Stimulated activated naive CD4-positive, alpha-beta T cell treated with Interleukin-2 at 50 U/mL for 16 hours (primary cell): ENCODE measurements around the gene WWC2.
"Not testable (repeated sequence)": the region's sequence is repeated elsewhere in the genome, so short reads cannot be mapped to it uniquely, and the experiment has no call there.

ENCODE experiments used
- DNase-seq: peaks from one replicate; lab custom pipeline; 2025; lab: John Stamatoyannopoulos, UW

WWC2 gene

GRCh38 chr4:183100827-183101226, 1.8 kb downstream of the WWC2 start:
- no peak for DNase-seq

GRCh38 chr4:183101956-183102480, 3.0 kb downstream of the WWC2 start:
- no peak for DNase-seq

- DNase-seq: no peak
Measured at GRCh38 chr4:183105092-183105491, 6.0 kb downstream of the WWC2 start.

GRCh38 chr4:183106839-183107238, 7.8 kb downstream of the WWC2 start:
- no peak for DNase-seq

- DNase-seq: no peak
Measured at GRCh38 chr4:183107891-183108459, 8.9 kb downstream of the WWC2 start.

- no peak for DNase-seq
Measured at GRCh38 chr4:183110244-183110643, 11.2 kb downstream of the WWC2 start.

- DNase-seq: no peak
Measured at GRCh38 chr4:183111452-183111885, 12.4 kb downstream of the WWC2 start.

GRCh38 chr4:183118141-183118540, 19.1 kb downstream of the WWC2 start:
- DNase-seq: no peak

GRCh38 chr4:183118585-183118984, 19.5 kb downstream of the WWC2 start:
- no peak for DNase-seq

- not testable (repeated sequence) for DNase-seq
Measured at GRCh38 chr4:183121660-183122059, 22.6 kb downstream of the WWC2 start.

GRCh38 chr4:183124228-183124627, 25.2 kb downstream of the WWC2 start:
- DNase-seq: no peak

- DNase-seq: no peak
Measured at GRCh38 chr4:183124865-183125264, 25.8 kb downstream of the WWC2 start.

GRCh38 chr4:183129125-183129524, 30.1 kb downstream of the WWC2 start:
- DNase-seq: no peak

GRCh38 chr4:183129675-183130074, 30.6 kb downstream of the WWC2 start:
- DNase-seq: no peak

GRCh38 chr4:183130328-183131155, 31.5 kb downstream of the WWC2 start:
- no peak for DNase-seq

GRCh38 chr4:183132081-183132480, 33.0 kb downstream of the WWC2 start:
- no peak for DNase-seq

GRCh38 chr4:183132865-183133264, 33.8 kb downstream of the WWC2 start:
- DNase-seq: no peak

- DNase-seq: no peak
Measured at GRCh38 chr4:183136855-183137254, 37.8 kb downstream of the WWC2 start.

- no peak for DNase-seq
Measured at GRCh38 chr4:183139058-183139750, 40.1 kb downstream of the WWC2 start.

- DNase-seq: no peak
Measured at GRCh38 chr4:183139972-183140570, 41.0 kb downstream of the WWC2 start.

- no peak for DNase-seq
Measured at GRCh38 chr4:183140911-183141320, 41.9 kb downstream of the WWC2 start.

- DNase-seq: no peak
Measured at GRCh38 chr4:183141997-183142396, 42.9 kb downstream of the WWC2 start.
